Fibroblast of lung (primary cell): Measurements from ENCODE around the gene TBC1D30. TPM values are rescaled to one million over a fixed set of nuclear protein-coding genes. Genes with fewer than 3 reads are reported as not detected.

ENCODE experiments used
- DNase-seq, 2 donors: peaks; one replicate each; pipeline versions ENCODE4 v3.0.0 to v3.0.0-alpha.2; 2010; ENCODE audit warnings: low read depth in 2 of 2
- H2AFZ ChIP-seq: 2 replicates; pipeline ENCODE4 v1.5.1; 2012; ENCODE audit warnings: low read length, control low read depth, inconsistent platforms
- H3K27ac ChIP-seq: 2 replicates; pipeline ENCODE4 v1.5.1; 2011; ENCODE audit warnings: low read length, control low read depth; ENCODE audit not compliant: insufficient read depth
- H3K27me3 ChIP-seq: 2 replicates; pipeline ENCODE4 v1.5.1; 2011; ENCODE audit warnings: mild to moderate bottlenecking, low read length; ENCODE audit not compliant: control insufficient read depth, insufficient read depth
- H3K36me3 ChIP-seq: 2 replicates; pipeline ENCODE4 v1.5.1; 2011; ENCODE audit warnings: low read length; ENCODE audit not compliant: control insufficient read depth, insufficient read depth
- H3K4me1 ChIP-seq: 2 replicates; pipeline ENCODE4 v1.5.1; 2011; ENCODE audit warnings: low read length; ENCODE audit not compliant: control insufficient read depth, insufficient read depth; ENCODE audit errors: extremely low read depth
- H3K4me2 ChIP-seq: 2 replicates; pipeline ENCODE4 v1.5.1; 2011; ENCODE audit warnings: low read length, control low read depth; ENCODE audit not compliant: insufficient read depth; ENCODE audit errors: extremely low read depth
- H3K4me3 ChIP-seq, 4 experiments: fragments of 200-600 bp in 1 of 4; sonication (generic) in 1 of 4; replicated peaks in 1 of 4; 2 replicates each; pipeline ENCODE4 v1.5.1; 2011 to 2016; ENCODE audit warnings: low read length in 4 of 4, low read depth in 3 of 4, mild to moderate bottlenecking in 3 of 4, control low read depth in 2 of 4, inconsistent platforms in 1 of 4, mixed read lengths in 1 of 4; ENCODE audit not compliant: insufficient read depth in 1 of 4; ENCODE audit errors: control extremely low read depth in 1 of 4
- H3K79me2 ChIP-seq: 2 replicates; pipeline ENCODE4 v1.5.1; 2012; ENCODE audit warnings: mild to moderate bottlenecking, low read length, inconsistent platforms; ENCODE audit not compliant: control insufficient read depth, insufficient read depth
- H3K9ac ChIP-seq: 2 replicates; pipeline ENCODE4 v1.5.1; 2011; ENCODE audit warnings: mild to moderate bottlenecking, low read length, control low read depth; ENCODE audit not compliant: insufficient read depth
- H3K9me3 ChIP-seq: 2 replicates; pipeline ENCODE4 v1.5.1; 2012; ENCODE audit warnings: low read depth, low read length; ENCODE audit not compliant: control insufficient read depth, insufficient read depth
- H4K20me1 ChIP-seq: 2 replicates; pipeline ENCODE4 v1.5.1; 2011; ENCODE audit warnings: low read length; ENCODE audit not compliant: control insufficient read depth, insufficient read depth; ENCODE audit errors: extremely low read depth
- EZH2 ChIP-seq: IDR thresholded peaks from 2 replicates; pipeline ENCODE4 v1.5.1; 2012; ENCODE audit warnings: low read length, control low read depth, mild to moderate bottlenecking; ENCODE audit errors: missing control alignments
- polyA plus RNA-seq, 2 donors: library from polyadenylated mRNA; depleted of rRNA in 1 of 2; stranded (reverse) in 1 of 2; unstranded in 1 of 2; fragments of >200 nt; gene quantifications; 2 replicates each; pipeline ENCODE4 v1.2.1, GENCODE V29; 2011 to 2012; ENCODE audit warnings: missing spikeins in 1 of 2
- total RNA-seq: library from RNA; depleted of rRNA; stranded (reverse); fragments of >200 nt; gene quantifications from 2 replicates; pipeline ENCODE4 v1.2.1, GENCODE V29; 2014
- TF ChIP-seq, protein P1 (sequence below), 2 donors: IDR thresholded peaks in 1 of 2; conservative IDR thresholded peaks in 1 of 2; 1 replicate in 1 of 2; 2 replicates in 1 of 2; pipeline ENCODE4 v1.5.1; 2011 to 2012; ENCODE audit warnings: low read length in 2 of 2, control low read depth in 1 of 2, inconsistent platforms in 1 of 2, low read depth in 1 of 2, mild to moderate bottlenecking in 1 of 2

Gene TBC1D30
- total and polyA plus RNA-seq, 2 donors (not counting 1 experiment from before 2014, with no cell fraction given), result 0.24 to 0.66 TPM

DNA sequence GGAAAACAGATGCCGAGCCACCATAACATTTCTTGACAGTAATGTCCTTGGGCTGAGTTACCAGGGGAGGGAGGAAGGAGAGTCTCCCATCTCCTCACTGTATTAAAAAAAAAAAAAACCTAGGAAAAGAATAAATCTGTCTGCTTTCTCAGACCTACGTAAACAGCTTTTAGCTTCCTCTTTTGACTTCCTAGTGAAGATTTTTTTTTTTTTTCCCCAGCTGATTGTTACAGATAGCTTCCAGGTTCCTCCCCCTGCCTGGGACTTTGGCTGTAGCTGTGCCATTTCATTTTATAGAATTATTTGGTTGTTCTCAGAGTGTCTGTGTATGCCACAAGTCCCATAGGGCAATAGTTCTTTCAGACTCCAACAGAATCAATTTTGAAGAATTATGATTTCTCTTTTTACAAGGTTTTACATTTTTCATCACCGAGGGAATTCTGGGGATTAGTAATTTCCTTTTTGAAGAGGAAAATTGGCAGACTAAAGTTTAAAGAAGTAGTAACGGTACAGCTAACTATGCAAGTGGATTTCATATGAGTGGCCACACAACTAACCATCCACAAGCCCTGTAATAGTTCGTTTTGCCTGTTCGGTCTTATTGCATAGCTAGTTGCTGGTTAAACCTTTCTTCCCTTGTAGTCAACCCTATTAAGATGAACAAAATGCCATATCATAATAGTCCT, 42.1 kb upstream of the TBC1D30 start:
- H3K9ac ChIP-seq, result no peak overlapping the region
- no peaks in the 10 kb centered on the region for H4K20me1 ChIP-seq
- H3K27ac ChIP-seq, result no peak overlapping the region
- peak; percentile 24 for TF ChIP-seq EZH2
- TF ChIP-seq, protein P1, sequence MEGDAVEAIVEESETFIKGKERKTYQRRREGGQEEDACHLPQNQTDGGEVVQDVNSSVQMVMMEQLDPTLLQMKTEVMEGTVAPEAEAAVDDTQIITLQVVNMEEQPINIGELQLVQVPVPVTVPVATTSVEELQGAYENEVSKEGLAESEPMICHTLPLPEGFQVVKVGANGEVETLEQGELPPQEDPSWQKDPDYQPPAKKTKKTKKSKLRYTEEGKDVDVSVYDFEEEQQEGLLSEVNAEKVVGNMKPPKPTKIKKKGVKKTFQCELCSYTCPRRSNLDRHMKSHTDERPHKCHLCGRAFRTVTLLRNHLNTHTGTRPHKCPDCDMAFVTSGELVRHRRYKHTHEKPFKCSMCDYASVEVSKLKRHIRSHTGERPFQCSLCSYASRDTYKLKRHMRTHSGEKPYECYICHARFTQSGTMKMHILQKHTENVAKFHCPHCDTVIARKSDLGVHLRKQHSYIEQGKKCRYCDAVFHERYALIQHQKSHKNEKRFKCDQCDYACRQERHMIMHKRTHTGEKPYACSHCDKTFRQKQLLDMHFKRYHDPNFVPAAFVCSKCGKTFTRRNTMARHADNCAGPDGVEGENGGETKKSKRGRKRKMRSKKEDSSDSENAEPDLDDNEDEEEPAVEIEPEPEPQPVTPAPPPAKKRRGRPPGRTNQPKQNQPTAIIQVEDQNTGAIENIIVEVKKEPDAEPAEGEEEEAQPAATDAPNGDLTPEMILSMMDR (conservative IDR thresholded peaks at IDR 0.05 in 1 of 2, IDR thresholded peaks at IDR 0.05 in 1 of 2; ENCODE audit: low read depth in 1 of 2, low read length in 2 of 2), result no peak
- H3K4me1 ChIP-seq, result peaks cover 2% of the 10 kb centered on the region
- H2AFZ ChIP-seq, result no peak overlapping the region
- H3K36me3 ChIP-seq, result no peaks in the 10 kb centered on the region
- no peak overlapping the region for H3K4me3 ChIP-seq
- H3K79me2 ChIP-seq, result no peaks in the 10 kb centered on the region
- no peak overlapping the region for H3K4me2 ChIP-seq
- DNase-seq, result no peak
- H3K9me3 ChIP-seq, result no peaks in the 10 kb centered on the region
- peaks cover 52% of the 10 kb centered on the region for H3K27me3 ChIP-seq

DNA sequence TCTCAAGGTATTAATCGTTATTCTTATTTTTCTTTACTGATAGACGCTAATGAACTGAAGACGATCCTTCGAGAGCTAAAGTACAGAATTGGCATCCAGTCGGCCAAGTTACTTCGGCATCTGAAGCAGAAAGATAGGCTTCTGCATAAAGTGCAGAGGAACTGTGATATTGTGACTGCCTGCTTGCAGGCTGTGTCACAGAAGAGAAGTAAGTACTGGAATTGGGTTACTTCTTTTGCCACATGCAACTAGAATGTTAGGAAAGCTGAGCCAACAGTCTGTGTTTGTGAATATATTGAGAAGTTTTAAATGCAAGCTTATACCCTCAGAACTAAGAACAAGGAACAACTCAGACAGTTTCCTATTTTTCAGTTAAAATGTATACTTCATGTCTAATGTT, 38.6 kb upstream of the TBC1D30 start:
- H3K27me3 ChIP-seq, result peaks cover 30% of the 10 kb centered on the region
- no peak for DNase-seq
- no peaks in the 10 kb centered on the region for H3K9me3 ChIP-seq
- no peaks in the 10 kb centered on the region for H4K20me1 ChIP-seq
- H3K4me1 ChIP-seq, result no peaks in the 10 kb centered on the region
- H2AFZ ChIP-seq, result no peak overlapping the region
- TF ChIP-seq EZH2, result no peak
- TF ChIP-seq, protein P1 (conservative IDR thresholded peaks at IDR 0.05 in 1 of 2, IDR thresholded peaks at IDR 0.05 in 1 of 2; ENCODE audit: low read depth in 1 of 2, low read length in 2 of 2), result no peak
- no peak overlapping the region for H3K9ac ChIP-seq
- no peaks in the 10 kb centered on the region for H3K36me3 ChIP-seq
- H3K4me2 ChIP-seq, result no peak overlapping the region
- no peak overlapping the region for H3K4me3 ChIP-seq
- H3K79me2 ChIP-seq, result no peaks in the 10 kb centered on the region
- no peak overlapping the region for H3K27ac ChIP-seq

DNA sequence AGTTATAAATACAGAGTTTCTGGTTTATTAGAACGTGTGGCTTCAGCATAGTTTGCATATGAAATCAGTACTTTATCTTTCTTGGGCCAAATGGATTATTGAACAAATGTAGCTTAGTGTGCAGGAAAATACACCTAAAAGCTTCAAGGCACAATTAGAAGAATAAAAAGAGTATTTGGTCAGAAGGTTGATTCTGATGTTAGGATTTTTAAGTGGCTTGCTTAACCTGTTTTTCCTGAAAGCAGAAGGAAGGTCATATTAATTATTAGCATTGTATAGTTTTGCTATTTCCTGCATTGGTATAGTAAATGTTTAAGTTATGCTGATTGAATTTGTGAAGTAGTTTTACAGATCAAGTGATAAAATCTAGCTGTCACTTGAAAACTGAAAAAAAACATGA, 34.3 kb upstream of the TBC1D30 start:
- no peaks in the 10 kb centered on the region for H3K36me3 ChIP-seq
- no peak overlapping the region for H3K9ac ChIP-seq
- H3K9me3 ChIP-seq, result no peaks in the 10 kb centered on the region
- H3K4me3 ChIP-seq, result no peak overlapping the region
- H4K20me1 ChIP-seq, result no peaks in the 10 kb centered on the region
- H3K4me2 ChIP-seq, result no peak overlapping the region
- TF ChIP-seq, protein P1 (conservative IDR thresholded peaks at IDR 0.05 in 1 of 2, IDR thresholded peaks at IDR 0.05 in 1 of 2; ENCODE audit: low read depth in 1 of 2, low read length in 2 of 2), result no peak
- no peak for TF ChIP-seq EZH2
- H3K27me3 ChIP-seq, result peaks cover 5% of the 10 kb centered on the region
- no peak for DNase-seq
- no peaks in the 10 kb centered on the region for H3K79me2 ChIP-seq
- H3K27ac ChIP-seq, result no peak overlapping the region
- H3K4me1 ChIP-seq, result no peaks in the 10 kb centered on the region
- H2AFZ ChIP-seq, result no peak overlapping the region
